HEK293 (cell line): ENCODE measurements around the gene VEGFA.

Source experiments
- BCL11A ChIP-seq: fragments of 450-650 bp; formaldehyde crosslinking; IDR thresholded peaks from 2 replicates; pipeline ENCODE4 v1.5.1; 2016; ENCODE audit warnings: low read depth, missing biosample characterization, missing genetic modification characterization
- EGR2 ChIP-seq: fragments of 450-650 bp; formaldehyde crosslinking; IDR thresholded peaks from 2 replicates; pipeline ENCODE4 v1.5.1; 2016; ENCODE audit warnings: low read depth, missing biosample characterization, missing genetic modification characterization
- GLIS1 ChIP-seq: fragments of 450-650 bp; formaldehyde crosslinking; IDR thresholded peaks from 2 replicates; pipeline ENCODE4 v1.5.1; 2016; ENCODE audit warnings: missing biosample characterization, missing genetic modification characterization
- KLF10 ChIP-seq: fragments of 450-650 bp; IDR thresholded peaks from 2 replicates; pipeline ENCODE4 v1.5.1; 2018; ENCODE audit warnings: missing biosample characterization, mild to moderate bottlenecking, missing genetic modification characterization
- KLF17 ChIP-seq: fragments of 450-650 bp; formaldehyde crosslinking; IDR thresholded peaks from 2 replicates; pipeline ENCODE4 v1.5.1; 2016; ENCODE audit warnings: missing biosample characterization, missing genetic modification characterization
- PRDM1 ChIP-seq: fragments of 450-650 bp; formaldehyde crosslinking; IDR thresholded peaks from 2 replicates; pipeline ENCODE4; 2016; ENCODE audit warnings: missing biosample characterization, missing genetic modification characterization
- PRDM6 ChIP-seq: fragments of 450-650 bp; formaldehyde crosslinking; IDR thresholded peaks from 2 replicates; pipeline ENCODE4 v1.5.1; 2017; ENCODE audit warnings: missing biosample characterization, missing genetic modification characterization
- SP7 ChIP-seq: fragments of 450-650 bp; formaldehyde crosslinking; IDR thresholded peaks from 2 replicates; pipeline ENCODE4 v1.5.1; 2016; ENCODE audit warnings: missing biosample characterization, missing genetic modification characterization
- WT1 ChIP-seq: fragments of 450-650 bp; formaldehyde crosslinking; IDR thresholded peaks from 2 replicates; pipeline ENCODE4 v1.5.1; 2016; ENCODE audit warnings: missing biosample characterization, missing genetic modification characterization
- ZBTB10 ChIP-seq: fragments of 450-650 bp; formaldehyde crosslinking; IDR thresholded peaks from 2 replicates; pipeline ENCODE4 v1.5.1; 2016; ENCODE audit warnings: missing biosample characterization, missing genetic modification characterization
- ZFHX2 ChIP-seq: fragments of 450-650 bp; formaldehyde crosslinking; conservative IDR thresholded peaks from 2 replicates; pipeline ENCODE4 v1.5.1; 2016; ENCODE audit warnings: missing biosample characterization, missing genetic modification characterization
- ZIC2 ChIP-seq: fragments of 450-650 bp; formaldehyde crosslinking; IDR thresholded peaks from 2 replicates; pipeline ENCODE4 v1.5.1; 2016; ENCODE audit warnings: missing biosample characterization, missing genetic modification characterization
- ZNF10 ChIP-seq: fragments of 450-650 bp; formaldehyde crosslinking; IDR thresholded peaks from 2 replicates; pipeline ENCODE4 v1.5.1; 2017; ENCODE audit warnings: missing biosample characterization, missing genetic modification characterization
- ZNF133 ChIP-seq: fragments of 450-650 bp; formaldehyde crosslinking; IDR thresholded peaks from 2 replicates; pipeline ENCODE4 v1.5.1; 2016; ENCODE audit warnings: missing biosample characterization, missing genetic modification characterization
- ZNF140 ChIP-seq: fragments of 450-650 bp; formaldehyde crosslinking; IDR thresholded peaks from 2 replicates; pipeline ENCODE4 v1.5.1; 2016; ENCODE audit warnings: missing biosample characterization, missing genetic modification characterization
- ZNF184 ChIP-seq: fragments of 450-650 bp; IDR thresholded peaks from 2 replicates; pipeline ENCODE4 v1.5.1; 2018; ENCODE audit warnings: missing biosample characterization, mild to moderate bottlenecking, missing genetic modification characterization
- ZNF362 ChIP-seq: fragments of 450-650 bp; formaldehyde crosslinking; IDR thresholded peaks from 2 replicates; pipeline ENCODE4 v1.5.1; 2016; ENCODE audit warnings: missing biosample characterization, missing genetic modification characterization
- ZNF366 ChIP-seq: fragments of 450-650 bp; formaldehyde crosslinking; conservative IDR thresholded peaks from 2 replicates; pipeline ENCODE4 v1.5.1; 2016; ENCODE audit warnings: missing biosample characterization, missing genetic modification characterization
- ZNF398 ChIP-seq: fragments of 450-650 bp; formaldehyde crosslinking; IDR thresholded peaks from 2 replicates; pipeline ENCODE4 v1.5.1; 2017; ENCODE audit warnings: missing biosample characterization, missing genetic modification characterization
- ZNF404 ChIP-seq: fragments of 450-650 bp; formaldehyde crosslinking; IDR thresholded peaks from 2 replicates; pipeline ENCODE4 v1.5.1; 2017; ENCODE audit warnings: missing biosample characterization, missing genetic modification characterization
- ZNF585B ChIP-seq: fragments of 450-650 bp; formaldehyde crosslinking; IDR thresholded peaks from 2 replicates; pipeline ENCODE4 v1.5.1; 2016; ENCODE audit warnings: missing biosample characterization, missing genetic modification characterization
- ZNF600 ChIP-seq: fragments of 450-650 bp; formaldehyde crosslinking; IDR thresholded peaks from 2 replicates; pipeline ENCODE4 v1.5.1; 2016; ENCODE audit warnings: missing biosample characterization, missing genetic modification characterization
- ZNF639 ChIP-seq: fragments of 450-650 bp; formaldehyde crosslinking; IDR thresholded peaks from 2 replicates; pipeline ENCODE4 v1.5.1; 2016; ENCODE audit warnings: missing biosample characterization, missing genetic modification characterization
- ZNF660 ChIP-seq: fragments of 450-650 bp; IDR thresholded peaks from 2 replicates; pipeline ENCODE4 v1.5.1; 2018; ENCODE audit warnings: missing biosample characterization, mild to moderate bottlenecking, missing genetic modification characterization
- ZNF692 ChIP-seq: fragments of 450-650 bp; formaldehyde crosslinking; IDR thresholded peaks from 2 replicates; pipeline ENCODE4 v1.5.1; 2016; ENCODE audit warnings: missing biosample characterization, missing genetic modification characterization
- ZSCAN23 ChIP-seq: fragments of 450-650 bp; formaldehyde crosslinking; IDR thresholded peaks from 2 replicates; pipeline ENCODE4 v1.5.1; 2016; ENCODE audit warnings: missing biosample characterization, missing genetic modification characterization
- ZSCAN4 ChIP-seq: fragments of 450-650 bp; formaldehyde crosslinking; IDR thresholded peaks from 2 replicates; pipeline ENCODE4 v1.5.1; 2017; ENCODE audit warnings: missing biosample characterization, missing genetic modification characterization

The VEGFA gene

GRCh38 chr6:43798688-43799444 is 28.9 kb downstream of the VEGFA start (continued):
- TF ChIP-seq KLF17 (tag by site-specific recombination) = peak; percentile 84
- TF ChIP-seq ZNF600 (tag by site-specific recombination) = peak; percentile 41; the same call in 1 of the 2 replicates
- TF ChIP-seq ZNF140 (tag by site-specific recombination) = no peak
- no peak for TF ChIP-seq ZSCAN23 (tag by site-specific recombination)
- peak; percentile 16; the same call in 1 of the 2 replicates for TF ChIP-seq WT1 (tag by site-specific recombination)
- TF ChIP-seq ZNF362 = no peak
- no peak for TF ChIP-seq KLF10 (tag by site-specific recombination)
- no peak for TF ChIP-seq ZNF10 (tag by site-specific recombination)
- 0 out of 2 replicates have a peak, but pooled peaks have one; percentile 18 for TF ChIP-seq ZIC2 (tag by site-specific recombination)
- TF ChIP-seq GLIS1 = peak; percentile 42; the same call in 1 of the 2 replicates
- peak; percentile 71 for TF ChIP-seq SP7 (tag by site-specific recombination)
- TF ChIP-seq ZSCAN4 (tag by site-specific recombination) = peak; percentile 81
- no peak for TF ChIP-seq BCL11A
- peak; percentile 38; the same call in 1 of the 2 replicates for TF ChIP-seq EGR2
- TF ChIP-seq PRDM6 (tag by site-specific recombination) = no peak
- no peak for TF ChIP-seq PRDM1
- TF ChIP-seq ZNF692 (tag by site-specific recombination) = peak; percentile 90
- no peak for TF ChIP-seq ZBTB10 (tag by site-specific recombination)
- peak; percentile 61 for TF ChIP-seq ZNF398 (tag by site-specific recombination)
- TF ChIP-seq ZNF366 = 0 out of 2 replicates have a peak, but pooled peaks have one; percentile 35
- TF ChIP-seq ZNF404 = no peak
- no peak for TF ChIP-seq ZNF585B (tag by site-specific recombination)
- no peak for TF ChIP-seq ZNF133 (tag by site-specific recombination)
- TF ChIP-seq ZNF660 (tag by site-specific recombination) = no peak
- no peak for TF ChIP-seq ZNF184 (tag by site-specific recombination)
- TF ChIP-seq ZNF639 = 0 out of 2 replicates have a peak, but pooled peaks have one; percentile 28
- TF ChIP-seq ZFHX2 (tag by site-specific recombination) = peak; percentile 55
